NCI-H187 (cell line): ENCODE results near the gene RNF112.
"Not testable (repeated sequence)": the region's sequence is repeated elsewhere in the genome, so short reads cannot be mapped to it uniquely, and the experiment has no call there.

Experiments
- DNase-seq, 2 experiments: peaks; one replicate each; lab custom pipeline; 2025; lab: John Stamatoyannopoulos, UW

The RNF112 gene

GRCh38 chr17:19448341-19449268 lies 37.6 kb downstream of the RNF112 start:
- DNase-seq: no peak

- no peak for DNase-seq
Measured at GRCh38 chr17:19449656-19450055, 38.6 kb downstream of the RNF112 start.

- DNase-seq: no peak
Measured at GRCh38 chr17:19453296-19453695, 42.3 kb downstream of the RNF112 start.

- no peak for DNase-seq
Measured at GRCh38 chr17:19454074-19454473, 43.0 kb downstream of the RNF112 start.

- DNase-seq: no peak
Measured at GRCh38 chr17:19456016-19456927, 45.2 kb downstream of the RNF112 start.

GRCh38 chr17:19457046-19457445 lies 46.0 kb downstream of the RNF112 start:
- no peak for DNase-seq

- DNase-seq: no peak
Measured at GRCh38 chr17:19457830-19458271, 46.8 kb downstream of the RNF112 start.

- not testable (repeated sequence) for DNase-seq
Measured at GRCh38 chr17:19458481-19458880, 47.4 kb downstream of the RNF112 start.

- DNase-seq: not testable (repeated sequence)
Measured at GRCh38 chr17:19459018-19459655, 48.1 kb downstream of the RNF112 start.

GRCh38 chr17:19460700-19461099 lies 49.7 kb downstream of the RNF112 start:
- DNase-seq: no peak

GRCh38 chr17:19461116-19461515 lies 50.1 kb downstream of the RNF112 start:
- DNase-seq: no peak

GRCh38 chr17:19461681-19462080 lies 50.6 kb downstream of the RNF112 start:
- no peak for DNase-seq

- DNase-seq: not testable (repeated sequence)
Measured at GRCh38 chr17:19462456-19463035, 51.5 kb downstream of the RNF112 start.

GRCh38 chr17:19464031-19465026 lies 53.3 kb downstream of the RNF112 start:
- DNase-seq: no peak
